Measurements from ENCODE around the gene ANKS1A. TPM values are rescaled to one million over a fixed set of nuclear protein-coding genes. Genes with fewer than 3 reads are reported as not detected.

Gene ANKS1A
- total RNA-seq, 2 donors from 2014 or later, result 20.5 to 68.4 TPM

DNA sequence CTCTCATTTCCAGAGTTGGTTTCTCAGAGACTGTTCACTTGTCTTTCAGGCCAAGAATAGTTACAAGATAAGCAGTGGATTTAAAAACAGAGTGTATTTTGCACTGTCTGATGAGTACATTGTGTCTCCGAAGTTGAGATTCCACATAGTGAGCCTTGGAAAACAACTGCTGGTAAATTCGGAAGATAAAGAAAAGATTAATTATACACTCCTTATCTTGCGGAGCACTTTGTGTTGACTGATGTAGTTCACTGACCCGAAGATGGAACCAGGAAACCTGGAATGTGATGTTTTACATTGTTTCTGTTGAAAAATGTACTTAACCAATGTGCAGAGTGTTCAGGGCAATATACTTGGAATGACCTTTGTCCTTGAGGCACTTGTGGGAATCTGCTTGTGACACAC lies 51.0 kb downstream of the ANKS1A start:
- no peaks in the 10 kb centered on the region for H3K36me3 ChIP-seq
- H3K27ac ChIP-seq, result no peak overlapping the region
- no peaks in the 10 kb centered on the region for H3K4me1 ChIP-seq (replicated peaks)
- H3K27me3 ChIP-seq (replicated peaks; ENCODE audit: insufficient read depth), result no peaks in the 10 kb centered on the region
- intact Hi-C loops (cut with DNase I), result no loop called here
- TF ChIP-seq, protein P1, sequence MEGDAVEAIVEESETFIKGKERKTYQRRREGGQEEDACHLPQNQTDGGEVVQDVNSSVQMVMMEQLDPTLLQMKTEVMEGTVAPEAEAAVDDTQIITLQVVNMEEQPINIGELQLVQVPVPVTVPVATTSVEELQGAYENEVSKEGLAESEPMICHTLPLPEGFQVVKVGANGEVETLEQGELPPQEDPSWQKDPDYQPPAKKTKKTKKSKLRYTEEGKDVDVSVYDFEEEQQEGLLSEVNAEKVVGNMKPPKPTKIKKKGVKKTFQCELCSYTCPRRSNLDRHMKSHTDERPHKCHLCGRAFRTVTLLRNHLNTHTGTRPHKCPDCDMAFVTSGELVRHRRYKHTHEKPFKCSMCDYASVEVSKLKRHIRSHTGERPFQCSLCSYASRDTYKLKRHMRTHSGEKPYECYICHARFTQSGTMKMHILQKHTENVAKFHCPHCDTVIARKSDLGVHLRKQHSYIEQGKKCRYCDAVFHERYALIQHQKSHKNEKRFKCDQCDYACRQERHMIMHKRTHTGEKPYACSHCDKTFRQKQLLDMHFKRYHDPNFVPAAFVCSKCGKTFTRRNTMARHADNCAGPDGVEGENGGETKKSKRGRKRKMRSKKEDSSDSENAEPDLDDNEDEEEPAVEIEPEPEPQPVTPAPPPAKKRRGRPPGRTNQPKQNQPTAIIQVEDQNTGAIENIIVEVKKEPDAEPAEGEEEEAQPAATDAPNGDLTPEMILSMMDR (IDR thresholded peaks at IDR 0.05), result no peak
- TF ChIP-seq POLR2A (IDR thresholded peaks at IDR 0.05), result no peak
- no peak for DNase-seq (ENCODE audit: low spot score)
- H3K9me3 ChIP-seq, result no peaks in the 10 kb centered on the region
- 63% methylated on average over 4 of the region's 4 CpGs for WGBS
- H3K4me3 ChIP-seq, result no peak overlapping the region

- TF ChIP-seq, protein P1 (IDR thresholded peaks at IDR 0.05), result no peak
- TF ChIP-seq POLR2A (IDR thresholded peaks at IDR 0.05) (no peak), POLR2AphosphoS5 (IDR thresholded peaks at IDR 0.05) (no peak)
- H3K36me3 ChIP-seq, result no peaks in the 10 kb centered on the region
- DNase-seq (ENCODE audit: low spot score), result no peak
- H3K4me3 ChIP-seq, result no peak overlapping the region
- WGBS, result 96% methylated on average over 4 of the region's 4 CpGs
- H3K27me3 ChIP-seq (replicated peaks; ENCODE audit: insufficient read depth), result no peaks in the 10 kb centered on the region
- no peak overlapping the region for H3K27ac ChIP-seq
- no peaks in the 10 kb centered on the region for H3K4me1 ChIP-seq (replicated peaks)
- intact Hi-C loops (cut with DNase I), result no loop called here
- no peaks in the 10 kb centered on the region for H3K9me3 ChIP-seq
These were observed 52.4 kb downstream of the ANKS1A start for GRCh38 chr6:34941421-34941820.

DNA sequence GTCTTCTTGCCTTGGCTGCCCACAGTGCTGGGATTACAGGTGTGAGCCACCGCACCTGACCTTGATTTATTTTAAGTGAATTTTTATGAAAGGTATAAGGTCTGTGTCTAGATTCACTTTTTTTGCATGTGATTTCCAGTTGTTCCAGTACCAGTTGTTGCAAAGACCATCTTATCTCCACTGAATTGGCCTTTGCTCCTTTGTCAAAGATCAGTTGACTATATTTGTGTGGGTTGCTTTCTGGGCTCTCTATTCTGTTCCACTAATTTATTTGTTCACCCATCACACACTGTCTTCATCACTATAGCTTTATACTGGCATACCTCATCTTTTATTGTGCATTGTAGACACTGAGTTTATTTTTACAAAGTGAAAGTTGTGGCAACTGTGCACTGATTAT lies 56.3 kb downstream of the ANKS1A start:
- Histone ChIP-seq H3K9me3 (no peaks in the 10 kb centered on the region), H3K4me3 (no peak overlapping the region)
- 96% methylated on average over 1 of the region's 1 CpG for WGBS

GRCh38 chr6:34947561-34947960 lies 58.5 kb downstream of the ANKS1A start:
- DNase-seq (ENCODE audit: low spot score), result no peak
- no peaks in the 10 kb centered on the region for H3K9me3 ChIP-seq
- intact Hi-C loops (cut with DNase I), result no loop called here
- WGBS, result 93% methylated on average over 1 of the region's 1 CpG
- no peaks in the 10 kb centered on the region for H3K36me3 ChIP-seq
- no peak overlapping the region for H3K4me3 ChIP-seq
- no peak overlapping the region for H3K27ac ChIP-seq
- H3K27me3 ChIP-seq (replicated peaks; ENCODE audit: insufficient read depth), result no peaks in the 10 kb centered on the region
- no peaks in the 10 kb centered on the region for H3K4me1 ChIP-seq (replicated peaks)
- no peak for TF ChIP-seq POLR2AphosphoS5 (IDR thresholded peaks at IDR 0.05)
- TF ChIP-seq POLR2A (IDR thresholded peaks at IDR 0.05), result no peak
- TF ChIP-seq, protein P1 (IDR thresholded peaks at IDR 0.05), result no peak

More for the DNA sequence above, 56.3 kb downstream of the ANKS1A start:
- no peaks in the 10 kb centered on the region for H3K36me3 ChIP-seq
- TF ChIP-seq POLR2AphosphoS5 (IDR thresholded peaks at IDR 0.05) (no peak), POLR2A (IDR thresholded peaks at IDR 0.05) (no peak)
- TF ChIP-seq, protein P1 (IDR thresholded peaks at IDR 0.05), result no peak
- DNase-seq (ENCODE audit: low spot score), result no peak
- H3K27me3 ChIP-seq (replicated peaks; ENCODE audit: insufficient read depth), result no peaks in the 10 kb centered on the region
- intact Hi-C loops (cut with DNase I), result no loop called here
- H3K4me1 ChIP-seq (replicated peaks), result no peaks in the 10 kb centered on the region
- H3K27ac ChIP-seq, result no peak overlapping the region

- H3K4me3 ChIP-seq, result no peak overlapping the region
- H3K4me1 ChIP-seq (replicated peaks), result no peaks in the 10 kb centered on the region
- intact Hi-C loops (cut with DNase I), result no loop called here
- WGBS, result 85% methylated on average over 3 of the region's 3 CpGs
- H3K27ac ChIP-seq, result no peak overlapping the region
- no peaks in the 10 kb centered on the region for H3K9me3 ChIP-seq
- TF ChIP-seq POLR2AphosphoS5 (IDR thresholded peaks at IDR 0.05) (no peak), POLR2A (IDR thresholded peaks at IDR 0.05) (no peak)
- TF ChIP-seq, protein P1 (IDR thresholded peaks at IDR 0.05), result no peak
- no peak for DNase-seq (ENCODE audit: low spot score)
- no peaks in the 10 kb centered on the region for H3K36me3 ChIP-seq
- no peaks in the 10 kb centered on the region for H3K27me3 ChIP-seq (replicated peaks; ENCODE audit: insufficient read depth)
These were observed 60.6 kb downstream of the ANKS1A start for GRCh38 chr6:34949636-34950035.
